ENCODE data around the gene AHNAK.
A peak's percentile ranks its signal among the peaks of the same experiment; 100 is the strongest.
"Not testable (repeated sequence)": the region's sequence is repeated elsewhere in the genome, so short reads cannot be mapped to it uniquely, and the experiment has no call there.

The AHNAK gene

GRCh38 chr11:62554387-62555167, 8.0 kb upstream of the AHNAK start:
- FAIRE-seq: no peak
- no peak for DNase-seq (ENCODE audit: insufficient read length, low spot score)

- no peak for FAIRE-seq
- no peak for DNase-seq (ENCODE audit: insufficient read length, low spot score)
Measured at GRCh38 chr11:62553839-62554361, 7.3 kb upstream of the AHNAK start.

- FAIRE-seq: peak; percentile 9
Measured at GRCh38 chr11:62553080-62553838, 6.7 kb upstream of the AHNAK start.

DNA sequence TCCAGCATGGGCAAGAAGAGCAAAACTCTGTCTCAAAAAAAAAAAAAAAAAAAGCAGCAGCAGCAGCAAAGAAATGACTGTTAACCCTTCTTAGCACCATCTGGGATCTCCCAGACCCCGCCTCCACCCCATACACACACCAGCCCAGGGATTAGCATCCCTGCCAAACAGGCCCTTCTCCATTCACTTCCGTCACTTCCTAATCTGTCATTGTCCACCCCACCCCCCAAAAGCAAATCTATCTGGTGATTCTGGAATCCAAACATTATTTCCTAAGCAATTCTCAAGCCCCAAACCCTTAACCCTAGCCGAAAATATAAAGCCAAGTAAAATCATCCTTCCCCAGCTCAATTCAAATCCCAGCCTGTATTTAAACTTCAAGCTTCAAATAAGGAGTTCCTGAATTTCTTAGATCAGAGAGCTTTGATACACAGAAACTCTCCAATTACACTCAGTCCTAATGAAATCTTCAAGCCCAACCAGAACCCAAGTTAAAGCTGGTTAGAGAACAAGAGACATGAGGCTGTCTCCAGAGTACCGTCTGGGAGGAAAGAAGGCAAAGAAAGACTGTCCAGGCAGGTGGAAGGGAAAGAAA, 6.0 kb upstream of the AHNAK start:
- no peak for DNase-seq (ENCODE audit: insufficient read length, low spot score)
- FAIRE-seq: no peak

More at GRCh38 chr11:62553080-62553838, 6.7 kb upstream of the AHNAK start:
- DNase-seq (ENCODE audit: insufficient read length, low spot score): no peak

GRCh38 chr11:62550478-62550877, 3.9 kb upstream of the AHNAK start:
- FAIRE-seq; DNase-seq (ENCODE audit: insufficient read length, low spot score): not testable (repeated sequence)

DNA sequence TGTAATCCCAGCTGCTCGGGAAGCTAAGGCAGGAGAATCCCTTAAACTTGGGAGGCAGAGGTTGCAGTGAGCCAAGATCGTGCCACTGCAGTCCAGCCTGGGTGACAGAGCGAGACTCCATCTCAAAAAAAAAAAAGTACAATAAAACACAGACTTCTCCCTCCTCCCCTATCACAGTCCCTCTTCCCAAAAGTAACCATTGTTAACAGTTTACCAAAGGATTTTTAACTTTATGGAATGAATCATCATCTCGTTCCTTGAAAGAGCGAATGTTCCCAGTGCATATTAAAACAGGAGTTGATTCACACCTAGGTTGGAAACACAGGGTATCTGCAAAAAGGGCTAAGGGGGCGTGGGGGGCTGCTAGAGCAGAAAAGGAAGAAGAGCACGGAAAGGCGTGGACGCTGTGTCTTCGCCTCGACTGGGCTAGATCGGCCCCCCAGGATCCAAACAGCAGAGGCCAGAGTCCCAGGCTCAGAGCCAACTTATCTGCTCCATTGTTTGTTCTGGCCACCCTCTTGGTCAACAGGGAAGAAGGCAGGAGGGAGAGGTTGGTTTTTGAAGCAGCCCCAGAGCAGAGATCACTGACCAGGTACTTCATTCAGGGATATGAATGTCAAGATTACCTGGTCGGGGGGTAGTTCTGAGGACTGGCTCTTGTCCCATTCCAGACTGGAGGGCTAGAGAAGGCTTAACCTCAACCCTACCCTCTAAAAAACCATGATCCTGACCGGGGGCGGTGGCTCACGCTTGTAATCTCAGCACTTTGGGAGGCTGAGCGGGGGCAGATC, 2.1 kb upstream of the AHNAK start:
- DNase-seq (ENCODE audit: insufficient read length, low spot score) (no peak), FAIRE-seq (no peak)

DNA sequence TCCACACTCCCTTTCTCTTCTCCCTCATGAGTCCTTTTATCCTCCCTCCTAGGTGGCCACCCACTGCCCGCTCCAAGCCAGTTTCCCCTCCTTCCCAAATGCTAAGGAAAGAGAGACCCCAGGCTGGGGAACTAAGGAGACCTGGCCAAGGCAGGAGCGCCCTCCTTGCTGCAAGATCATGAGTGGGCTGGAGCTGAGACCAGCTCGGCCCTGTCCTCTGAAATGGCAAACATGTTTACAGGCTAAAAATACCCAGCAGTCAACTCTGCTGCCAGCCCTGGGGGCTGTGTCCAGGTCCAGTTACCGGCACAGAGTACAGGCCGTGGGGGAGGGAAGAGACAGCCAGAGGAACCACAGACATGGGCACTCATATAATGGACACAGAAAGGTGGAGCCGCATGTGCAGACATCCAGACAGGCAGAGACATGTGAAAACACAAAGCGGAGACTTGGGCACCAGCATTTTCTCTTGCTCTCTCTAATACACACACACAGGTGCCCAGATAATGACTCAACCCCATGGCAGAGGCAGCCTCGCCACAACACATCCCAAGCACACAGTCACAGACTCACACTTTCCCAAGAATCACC, 1.2 kb upstream of the AHNAK start:
- FAIRE-seq (no peak), DNase-seq (ENCODE audit: insufficient read length, low spot score) (no peak)

DNA sequence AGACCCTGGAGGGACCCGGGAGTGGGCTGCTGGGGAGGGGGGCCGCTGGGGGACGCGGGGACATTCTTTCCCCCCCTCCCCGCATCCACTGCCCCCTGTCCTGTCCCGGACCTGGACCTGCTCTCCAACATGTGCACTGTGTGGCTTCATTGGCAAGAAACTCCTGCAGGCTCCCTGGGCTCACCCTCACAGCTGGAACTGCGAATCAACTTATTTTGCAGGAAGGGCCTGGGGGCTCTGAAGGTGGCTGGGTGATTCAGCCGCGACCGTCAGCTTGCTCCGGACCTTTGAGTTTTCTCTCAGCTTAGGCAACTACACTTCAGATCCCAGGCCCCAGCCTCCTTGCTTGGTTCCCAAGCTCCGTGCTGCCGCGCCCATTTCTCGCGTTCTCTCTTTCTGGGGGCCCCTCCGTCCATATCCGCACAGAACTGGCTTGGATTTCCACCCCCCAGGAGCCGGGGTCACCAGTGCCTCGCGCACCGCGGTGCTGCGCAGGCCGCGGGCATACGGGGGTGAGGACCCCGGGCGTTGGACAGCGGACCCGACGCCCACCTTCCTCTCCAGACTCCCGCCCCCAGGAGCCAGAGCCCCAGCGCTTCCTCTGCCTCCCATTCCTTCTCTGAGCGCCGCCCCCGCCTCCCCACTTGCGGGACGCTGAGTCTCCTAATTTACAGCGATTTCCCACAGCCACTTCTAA, 471 bp upstream of the AHNAK start:
- DNase-seq (ENCODE audit: insufficient read length, low spot score): no peak
- FAIRE-seq: no peak

- FAIRE-seq (no peak), DNase-seq (ENCODE audit: insufficient read length, low spot score) (peak; percentile 85)
Measured at GRCh38 chr11:62545437-62546243, 966 bp downstream of the AHNAK start.

GRCh38 chr11:62544581-62545436, 1.8 kb downstream of the AHNAK start:
- DNase-seq (ENCODE audit: insufficient read length, low spot score) (no peak), FAIRE-seq (no peak)

GRCh38 chr11:62543680-62544444, 2.7 kb downstream of the AHNAK start:
- DNase-seq (ENCODE audit: insufficient read length, low spot score): no peak

GRCh38 chr11:62542750-62543567, 3.6 kb downstream of the AHNAK start:
- DNase-seq (ENCODE audit: insufficient read length, low spot score) (no peak), FAIRE-seq (peak; percentile 72)

More at GRCh38 chr11:62543680-62544444, 2.7 kb downstream of the AHNAK start:
- no peak for FAIRE-seq

DNA sequence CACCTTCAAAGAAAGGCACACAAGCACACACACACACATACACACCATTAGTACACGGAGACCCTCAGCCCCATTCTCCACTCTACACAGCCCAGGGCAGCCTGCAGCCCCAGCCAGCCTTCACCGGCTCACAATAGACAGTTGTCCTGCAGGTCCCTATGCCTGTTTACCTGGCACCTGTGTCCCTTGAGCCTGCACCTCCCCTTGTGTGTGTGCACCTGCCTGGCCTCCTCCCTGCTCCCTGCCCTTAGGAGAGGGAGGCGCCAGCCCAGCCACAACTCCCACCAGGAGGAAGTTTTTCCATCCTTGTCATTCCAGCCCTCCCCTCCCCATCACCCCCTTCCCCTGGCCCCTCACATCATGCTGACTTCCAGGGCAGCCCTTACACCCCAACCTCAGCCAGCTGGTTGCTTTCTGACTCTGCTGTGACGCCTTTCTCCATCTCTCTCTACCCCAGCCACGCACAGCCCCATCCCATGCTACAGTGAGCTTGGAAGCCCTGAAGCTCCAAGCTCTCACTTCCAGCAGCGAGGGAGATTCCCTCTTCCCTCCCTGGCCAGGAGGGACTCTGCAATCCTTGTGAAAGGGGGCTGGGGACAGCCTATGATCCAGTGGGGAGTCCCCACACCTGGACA, 4.4 kb downstream of the AHNAK start:
- no peak for DNase-seq (ENCODE audit: insufficient read length, low spot score)
- FAIRE-seq: no peak

DNA sequence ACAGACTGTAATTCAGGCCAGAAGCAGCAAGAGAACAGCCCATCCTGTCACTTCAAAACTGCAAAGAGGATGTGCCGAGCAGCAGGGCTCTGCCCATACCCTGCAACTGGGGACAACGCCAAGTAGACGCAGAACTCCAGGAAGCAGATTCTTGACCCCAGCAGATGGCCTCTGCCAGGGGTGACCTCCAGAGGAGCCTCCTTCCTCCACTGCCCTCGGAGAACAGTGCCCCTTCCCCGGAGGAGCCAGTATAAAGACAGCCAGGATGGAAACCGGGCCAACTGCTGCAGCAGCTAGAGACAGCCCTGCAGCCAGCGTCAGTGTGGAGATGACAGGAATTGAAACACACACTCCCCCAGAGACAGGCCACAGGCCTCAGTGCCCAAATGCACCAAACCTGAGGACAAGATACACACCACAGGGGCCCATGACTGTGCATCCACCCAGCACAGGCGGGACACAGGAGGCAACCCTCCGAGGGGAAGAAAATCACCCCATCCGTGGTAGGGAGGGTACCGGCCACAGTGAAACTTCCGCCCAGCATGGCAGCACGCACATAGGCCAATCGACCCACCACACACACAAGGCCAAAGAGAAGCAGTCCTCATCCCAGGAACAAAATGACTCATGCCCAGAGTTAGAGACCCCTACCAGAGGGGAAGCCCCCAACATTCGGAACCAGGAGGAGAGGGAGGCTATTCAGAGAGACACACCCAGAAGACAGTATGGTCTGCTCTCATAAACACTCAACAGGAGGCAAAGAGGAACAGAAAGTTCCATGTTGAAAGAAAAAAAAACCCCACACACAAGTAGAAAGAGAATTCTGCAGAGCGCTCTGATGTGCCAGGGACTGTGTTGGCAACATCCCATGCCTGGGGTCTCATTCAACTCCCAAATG, 5.6 kb downstream of the AHNAK start:
- DNase-seq (ENCODE audit: insufficient read length, low spot score) (no peak), FAIRE-seq (no peak)
